Activated CD8-positive, alpha-beta memory T cell treated with anti-CD3 and anti-CD28 coated beads for 1 hour (primary cell): ENCODE results near the gene ATP6V0A1.
"Not testable (repeated sequence)": the region's sequence is repeated elsewhere in the genome, so short reads cannot be mapped to it uniquely, and the experiment has no call there.

Source experiments
- DNase-seq, 2 donors: peaks; one replicate each; pipeline ENCODE4 v3.0.0-alpha.2; 2020; ENCODE audit warnings: low read depth in 1 of 2; ENCODE audit errors: extremely low read depth in 1 of 2

The ATP6V0A1 gene

GRCh38 chr17:42475835-42476234 is 17.2 kb downstream of the ATP6V0A1 start:
- DNase-seq = no peak

GRCh38 chr17:42476411-42476810 is 17.7 kb downstream of the ATP6V0A1 start:
- no peak for DNase-seq

GRCh38 chr17:42477173-42477572 is 18.5 kb downstream of the ATP6V0A1 start:
- DNase-seq = no peak

GRCh38 chr17:42477824-42478223 is 19.1 kb downstream of the ATP6V0A1 start:
- not testable (repeated sequence) for DNase-seq

GRCh38 chr17:42484304-42484703 is 25.6 kb downstream of the ATP6V0A1 start:
- peak; percentile 10 to 48 for DNase-seq

GRCh38 chr17:42485680-42486079 is 27.0 kb downstream of the ATP6V0A1 start:
- no peak for DNase-seq

GRCh38 chr17:42488032-42488431 is 29.4 kb downstream of the ATP6V0A1 start:
- no peak for DNase-seq

- DNase-seq = no peak
Measured at GRCh38 chr17:42493319-42493718, 34.6 kb downstream of the ATP6V0A1 start.

GRCh38 chr17:42494673-42495072 is 36.0 kb downstream of the ATP6V0A1 start:
- no peak for DNase-seq

- no peak for DNase-seq
Measured at GRCh38 chr17:42498828-42499227, 40.1 kb downstream of the ATP6V0A1 start.

- no peak for DNase-seq
Measured at GRCh38 chr17:42502091-42502490, 43.4 kb downstream of the ATP6V0A1 start.

- no peak for DNase-seq
Measured at GRCh38 chr17:42502926-42503325, 44.2 kb downstream of the ATP6V0A1 start.

GRCh38 chr17:42507671-42508070 is 49.0 kb downstream of the ATP6V0A1 start:
- DNase-seq = no peak

GRCh38 chr17:42508426-42509165 is 49.9 kb downstream of the ATP6V0A1 start:
- no peak for DNase-seq

- no peak for DNase-seq
Measured at GRCh38 chr17:42509409-42509808, 50.7 kb downstream of the ATP6V0A1 start.

- DNase-seq = no peak
Measured at GRCh38 chr17:42509841-42510240, 51.2 kb downstream of the ATP6V0A1 start.

GRCh38 chr17:42512246-42512645 is 53.6 kb downstream of the ATP6V0A1 start:
- no peak for DNase-seq

GRCh38 chr17:42512733-42513251 is 54.1 kb downstream of the ATP6V0A1 start:
- no peak for DNase-seq

- no peak for DNase-seq
Measured at GRCh38 chr17:42513686-42514085, 55.0 kb downstream of the ATP6V0A1 start.

GRCh38 chr17:42514279-42514678 is 55.6 kb downstream of the ATP6V0A1 start:
- no peak for DNase-seq

- no peak for DNase-seq
Measured at GRCh38 chr17:42514867-42515266, 56.2 kb downstream of the ATP6V0A1 start.

GRCh38 chr17:42517516-42517915 is 58.8 kb downstream of the ATP6V0A1 start:
- peak; percentile 57 to 70 for DNase-seq
